Neural cell (in vitro differentiated cells): Measurements from ENCODE around the gene SERPINE2. TPM values are rescaled to one million over a fixed set of nuclear protein-coding genes. Genes with fewer than 3 reads are reported as not detected.

Source experiments
- H2AFZ ChIP-seq: fragments of 200-600, 300-800 bp; sonication (generic), shearing (Covaris generic); 2 replicates; pipeline ENCODE4 v1.6.0; 2014; ENCODE audit warnings: low read depth, mild to moderate bottlenecking, antibody characterized with exemption, low read length, moderate library complexity
- H3F3A ChIP-seq: fragments of 200-600 bp; shearing (Covaris generic); 2 replicates; pipeline ENCODE4 v1.6.1; 2016; ENCODE audit warnings: mild to moderate bottlenecking, moderate library complexity, mixed read lengths, antibody characterized with exemption, low read length; ENCODE audit not compliant: insufficient read depth, poor library complexity, severe bottlenecking
- H3K27ac ChIP-seq: fragments of 200-600, 300-800 bp; sonication (generic), shearing (Covaris generic); 2 replicates; pipeline ENCODE4 v1.5.1; 2014; ENCODE audit warnings: mild to moderate bottlenecking, low read length, moderate library complexity
- H3K27me3 ChIP-seq: fragments of 300-800, 200-600 bp; sonication (generic), shearing (Covaris generic); 2 replicates; pipeline ENCODE4 v1.6.0; 2014; ENCODE audit warnings: mild to moderate bottlenecking, low read depth, low read length, moderate library complexity; ENCODE audit not compliant: insufficient read depth
- H3K36me3 ChIP-seq: fragments of 300-800, 200-600 bp; sonication (generic), shearing (Covaris generic); 2 replicates; pipeline ENCODE4 v1.5.1; 2014; ENCODE audit warnings: mild to moderate bottlenecking, antibody characterized with exemption, low read length, moderate library complexity; ENCODE audit not compliant: insufficient read depth
- H3K4me2 ChIP-seq: fragments of 300-800, 200-600 bp; sonication (generic), shearing (Covaris generic); 2 replicates; pipeline ENCODE4 v1.6.0; 2014; ENCODE audit warnings: mild to moderate bottlenecking, low read length
- H3K4me3 ChIP-seq: fragments of 300-800, 200-600 bp; sonication (generic), shearing (Covaris generic); 2 replicates; pipeline ENCODE4 v1.5.1; 2014; ENCODE audit warnings: mild to moderate bottlenecking, low read length, moderate library complexity
- H3K79me2 ChIP-seq: fragments of 200-600 bp; shearing (Covaris generic); replicated peaks from 2 replicates; pipeline ENCODE4 v1.6.0; 2014; ENCODE audit warnings: mild to moderate bottlenecking, low read length, moderate library complexity; ENCODE audit not compliant: insufficient read depth
- H3K9ac ChIP-seq: fragments of 300-800, 200-600 bp; sonication (generic), shearing (Covaris generic); 2 replicates; pipeline ENCODE4 v1.6.1; 2016; ENCODE audit warnings: mild to moderate bottlenecking, low read length, mixed read lengths
- H3K9me2 ChIP-seq: fragments of 200-600 bp; shearing (Covaris generic); 2 replicates; pipeline ENCODE4 v1.6.1; 2016; ENCODE audit warnings: mild to moderate bottlenecking, low read length, mixed read lengths; ENCODE audit not compliant: insufficient read depth
- H3K9me3 ChIP-seq: fragments of 200-600, 300-800 bp; sonication (generic), shearing (Covaris generic); 2 replicates; pipeline ENCODE4 v1.6.1; 2016; ENCODE audit warnings: mild to moderate bottlenecking, mixed run types, low read length, moderate library complexity, mixed read lengths
- H4K20me1 ChIP-seq: fragments of 200-600 bp; shearing (Covaris generic); 2 replicates; pipeline ENCODE4 v1.6.1; 2016; ENCODE audit warnings: mild to moderate bottlenecking, mixed run types; ENCODE audit not compliant: insufficient read depth
- EP300 ChIP-seq: fragments of 450-650 bp; conservative IDR thresholded peaks from 2 replicates; pipeline ENCODE4 v1.6.1; 2014; ENCODE audit warnings: antibody characterized with exemption, mild to moderate bottlenecking, moderate library complexity; ENCODE audit not compliant: poor library complexity, severe bottlenecking
- EZH2 ChIP-seq: fragments of 200-600, 300-800 bp; shearing (Covaris generic), sonication (generic); IDR thresholded peaks from 2 replicates; pipeline ENCODE4 v1.6.1; 2014; ENCODE audit warnings: antibody characterized with exemption, low read length, borderline replicate concordance, mild to moderate bottlenecking; ENCODE audit not compliant: insufficient read depth, poor library complexity, severe bottlenecking
- MXI1 ChIP-seq: fragments of 450-650 bp; conservative IDR thresholded peaks from 2 replicates; pipeline ENCODE4 v1.6.1; 2014; ENCODE audit warnings: antibody characterized with exemption, mild to moderate bottlenecking; ENCODE audit not compliant: poor library complexity, severe bottlenecking
- POLR2AphosphoS5 ChIP-seq: IDR thresholded peaks from 2 replicates; pipeline ENCODE4 v1.6.1; 2012
- RAD21 ChIP-seq: fragments of 450-650 bp; conservative IDR thresholded peaks from 2 replicates; pipeline ENCODE4 v1.6.1; 2014; ENCODE audit warnings: antibody characterized with exemption, mild to moderate bottlenecking, moderate library complexity
- SMC3 ChIP-seq: fragments of 450-650 bp; conservative IDR thresholded peaks from 2 replicates; pipeline ENCODE4 v1.6.1; 2014; ENCODE audit warnings: antibody characterized with exemption, mild to moderate bottlenecking, moderate library complexity; ENCODE audit not compliant: poor library complexity
- TAF1 ChIP-seq: IDR thresholded peaks from 2 replicates; pipeline ENCODE4 v1.6.1; 2012; ENCODE audit warnings: low read depth
- polyA plus RNA-seq: library from polyadenylated mRNA; depleted of rRNA; stranded (reverse); fragments of >200 nt; gene quantifications from 2 replicates; pipeline ENCODE4 v1.2.3, GENCODE V29; 2014
- TF ChIP-seq, protein P1 (sequence below): IDR thresholded peaks from 2 replicates; pipeline ENCODE4 v1.6.1; 2012; ENCODE audit warnings: borderline replicate concordance
- TF ChIP-seq, protein P2 (sequence below): fragments of 450-650 bp; IDR thresholded peaks from 2 replicates; pipeline ENCODE4 v1.5.1; 2014; ENCODE audit warnings: antibody characterized with exemption, mild to moderate bottlenecking, moderate library complexity; ENCODE audit not compliant: poor library complexity, severe bottlenecking

SERPINE2 gene
- polyA plus RNA-seq, 1 donor from 2014 or later: 38.5 TPM

DNA sequence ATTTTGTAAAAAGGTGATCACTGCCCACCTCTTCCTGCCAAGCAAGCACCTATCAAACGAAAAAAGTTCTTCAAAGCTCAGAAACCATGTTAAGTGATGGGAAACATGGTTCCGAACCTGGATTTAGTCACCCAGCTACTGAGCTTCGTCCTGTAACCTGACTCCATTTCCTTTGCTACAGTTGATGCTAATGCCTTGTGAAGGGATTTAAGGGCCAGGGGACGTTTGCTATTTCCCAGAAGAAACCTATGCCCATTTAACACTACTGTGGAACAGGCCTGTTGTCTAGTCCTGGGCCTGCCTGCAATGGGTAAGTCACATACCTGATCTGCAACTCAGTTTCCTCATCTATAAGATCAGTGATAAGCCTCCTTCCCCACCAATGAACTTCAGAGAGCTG is 14.8 kb downstream of the SERPINE2 start:
- Histone ChIP-seq H3K4me2 (no peak overlapping the region), H4K20me1 (no peaks in the 10 kb centered on the region), H3K4me3 (no peak overlapping the region), H3K9ac (no peak overlapping the region), H3K79me2 (no peaks in the 10 kb centered on the region), H3F3A (no peaks in the 10 kb centered on the region), H3K27me3 (no peaks in the 10 kb centered on the region), H2AFZ (no peak overlapping the region), H3K9me2 (no peaks in the 10 kb centered on the region), H3K36me3 (no peaks in the 10 kb centered on the region), H3K27ac (no peak overlapping the region), H3K9me3 (no peaks in the 10 kb centered on the region)
- TF ChIP-seq, protein P1, sequence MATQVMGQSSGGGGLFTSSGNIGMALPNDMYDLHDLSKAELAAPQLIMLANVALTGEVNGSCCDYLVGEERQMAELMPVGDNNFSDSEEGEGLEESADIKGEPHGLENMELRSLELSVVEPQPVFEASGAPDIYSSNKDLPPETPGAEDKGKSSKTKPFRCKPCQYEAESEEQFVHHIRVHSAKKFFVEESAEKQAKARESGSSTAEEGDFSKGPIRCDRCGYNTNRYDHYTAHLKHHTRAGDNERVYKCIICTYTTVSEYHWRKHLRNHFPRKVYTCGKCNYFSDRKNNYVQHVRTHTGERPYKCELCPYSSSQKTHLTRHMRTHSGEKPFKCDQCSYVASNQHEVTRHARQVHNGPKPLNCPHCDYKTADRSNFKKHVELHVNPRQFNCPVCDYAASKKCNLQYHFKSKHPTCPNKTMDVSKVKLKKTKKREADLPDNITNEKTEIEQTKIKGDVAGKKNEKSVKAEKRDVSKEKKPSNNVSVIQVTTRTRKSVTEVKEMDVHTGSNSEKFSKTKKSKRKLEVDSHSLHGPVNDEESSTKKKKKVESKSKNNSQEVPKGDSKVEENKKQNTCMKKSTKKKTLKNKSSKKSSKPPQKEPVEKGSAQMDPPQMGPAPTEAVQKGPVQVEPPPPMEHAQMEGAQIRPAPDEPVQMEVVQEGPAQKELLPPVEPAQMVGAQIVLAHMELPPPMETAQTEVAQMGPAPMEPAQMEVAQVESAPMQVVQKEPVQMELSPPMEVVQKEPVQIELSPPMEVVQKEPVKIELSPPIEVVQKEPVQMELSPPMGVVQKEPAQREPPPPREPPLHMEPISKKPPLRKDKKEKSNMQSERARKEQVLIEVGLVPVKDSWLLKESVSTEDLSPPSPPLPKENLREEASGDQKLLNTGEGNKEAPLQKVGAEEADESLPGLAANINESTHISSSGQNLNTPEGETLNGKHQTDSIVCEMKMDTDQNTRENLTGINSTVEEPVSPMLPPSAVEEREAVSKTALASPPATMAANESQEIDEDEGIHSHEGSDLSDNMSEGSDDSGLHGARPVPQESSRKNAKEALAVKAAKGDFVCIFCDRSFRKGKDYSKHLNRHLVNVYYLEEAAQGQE: no peak
- TF ChIP-seq EP300 (no peak), SMC3 (no peak), TAF1 (no peak), MXI1 (no peak), EZH2 (no peak), RAD21 (no peak)

GRCh38 chr2:224023188-224023587 is 15.9 kb downstream of the SERPINE2 start:
- H3K9ac ChIP-seq: no peak overlapping the region
- H3K36me3 ChIP-seq: no peaks in the 10 kb centered on the region
- H3K27me3 ChIP-seq: no peaks in the 10 kb centered on the region
- no peak overlapping the region for H3K27ac ChIP-seq
- H2AFZ ChIP-seq: no peak overlapping the region
- no peaks in the 10 kb centered on the region for H4K20me1 ChIP-seq
- no peaks in the 10 kb centered on the region for H3K79me2 ChIP-seq
- H3K9me2 ChIP-seq: no peaks in the 10 kb centered on the region
- no peak overlapping the region for H3K4me2 ChIP-seq
- H3K9me3 ChIP-seq: no peaks in the 10 kb centered on the region
- H3K4me3 ChIP-seq: no peak overlapping the region
- no peaks in the 10 kb centered on the region for H3F3A ChIP-seq
- TF ChIP-seq EZH2 (no peak), MXI1 (no peak), SMC3 (no peak), EP300 (no peak), POLR2AphosphoS5 (no peak), TAF1 (no peak), RAD21 (no peak)
- TF ChIP-seq, protein P2, sequence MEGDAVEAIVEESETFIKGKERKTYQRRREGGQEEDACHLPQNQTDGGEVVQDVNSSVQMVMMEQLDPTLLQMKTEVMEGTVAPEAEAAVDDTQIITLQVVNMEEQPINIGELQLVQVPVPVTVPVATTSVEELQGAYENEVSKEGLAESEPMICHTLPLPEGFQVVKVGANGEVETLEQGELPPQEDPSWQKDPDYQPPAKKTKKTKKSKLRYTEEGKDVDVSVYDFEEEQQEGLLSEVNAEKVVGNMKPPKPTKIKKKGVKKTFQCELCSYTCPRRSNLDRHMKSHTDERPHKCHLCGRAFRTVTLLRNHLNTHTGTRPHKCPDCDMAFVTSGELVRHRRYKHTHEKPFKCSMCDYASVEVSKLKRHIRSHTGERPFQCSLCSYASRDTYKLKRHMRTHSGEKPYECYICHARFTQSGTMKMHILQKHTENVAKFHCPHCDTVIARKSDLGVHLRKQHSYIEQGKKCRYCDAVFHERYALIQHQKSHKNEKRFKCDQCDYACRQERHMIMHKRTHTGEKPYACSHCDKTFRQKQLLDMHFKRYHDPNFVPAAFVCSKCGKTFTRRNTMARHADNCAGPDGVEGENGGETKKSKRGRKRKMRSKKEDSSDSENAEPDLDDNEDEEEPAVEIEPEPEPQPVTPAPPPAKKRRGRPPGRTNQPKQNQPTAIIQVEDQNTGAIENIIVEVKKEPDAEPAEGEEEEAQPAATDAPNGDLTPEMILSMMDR: no peak
- TF ChIP-seq, protein P1: no peak
